NCI-H1694 (cell line): ENCODE results near the gene MBLAC1.
"Not testable (repeated sequence)": the region's sequence is repeated elsewhere in the genome, so short reads cannot be mapped to it uniquely, and the experiment has no call there.

Source experiments
- DNase-seq: peaks from one replicate; lab custom pipeline; 2025; lab: John Stamatoyannopoulos, UW

The MBLAC1 gene

DNA sequence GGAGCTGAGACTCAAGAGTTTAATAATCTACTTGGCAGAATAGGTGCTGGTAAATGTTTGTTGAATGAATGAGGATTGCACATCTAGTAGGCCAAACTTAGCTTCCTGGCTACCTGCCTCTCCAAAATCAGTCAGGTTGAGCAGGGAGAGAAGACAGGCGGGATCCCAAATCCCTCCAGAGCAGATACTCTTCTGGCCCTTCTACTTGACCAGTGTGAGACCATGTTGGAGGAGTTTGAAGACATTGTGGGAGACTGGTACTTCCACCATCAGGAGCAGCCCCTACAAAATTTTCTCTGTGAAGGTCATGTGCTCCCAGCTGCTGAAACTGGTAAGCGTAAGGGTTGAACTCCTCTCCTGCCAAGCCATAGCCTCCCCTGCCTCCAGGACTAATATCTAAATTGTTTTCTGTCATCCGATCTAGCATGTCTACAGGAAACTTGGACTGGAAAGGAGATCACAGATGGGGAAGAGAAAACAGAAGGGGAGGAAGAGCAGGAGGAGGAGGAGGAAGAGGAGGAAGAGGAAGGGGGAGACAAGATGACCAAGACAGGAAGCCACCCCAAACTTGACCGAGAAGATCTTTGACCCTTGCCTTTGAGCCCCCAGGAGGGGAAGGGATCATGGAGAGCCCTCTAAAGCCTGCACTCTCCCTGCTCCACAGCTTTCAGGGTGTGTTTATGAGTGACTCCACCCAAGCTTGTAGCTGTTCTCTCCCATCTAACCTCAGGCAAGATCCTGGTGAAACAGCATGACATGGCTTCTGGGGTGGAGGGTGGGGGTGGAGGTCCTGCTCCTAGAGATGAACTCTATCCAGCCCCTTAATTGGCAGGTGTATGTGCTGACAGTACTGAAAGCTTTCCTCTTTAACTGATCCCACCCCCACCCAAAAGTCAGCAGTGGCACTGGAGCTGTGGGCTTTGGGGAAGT lies 2.2 kb upstream of the MBLAC1 start:
- DNase-seq = no peak

DNA sequence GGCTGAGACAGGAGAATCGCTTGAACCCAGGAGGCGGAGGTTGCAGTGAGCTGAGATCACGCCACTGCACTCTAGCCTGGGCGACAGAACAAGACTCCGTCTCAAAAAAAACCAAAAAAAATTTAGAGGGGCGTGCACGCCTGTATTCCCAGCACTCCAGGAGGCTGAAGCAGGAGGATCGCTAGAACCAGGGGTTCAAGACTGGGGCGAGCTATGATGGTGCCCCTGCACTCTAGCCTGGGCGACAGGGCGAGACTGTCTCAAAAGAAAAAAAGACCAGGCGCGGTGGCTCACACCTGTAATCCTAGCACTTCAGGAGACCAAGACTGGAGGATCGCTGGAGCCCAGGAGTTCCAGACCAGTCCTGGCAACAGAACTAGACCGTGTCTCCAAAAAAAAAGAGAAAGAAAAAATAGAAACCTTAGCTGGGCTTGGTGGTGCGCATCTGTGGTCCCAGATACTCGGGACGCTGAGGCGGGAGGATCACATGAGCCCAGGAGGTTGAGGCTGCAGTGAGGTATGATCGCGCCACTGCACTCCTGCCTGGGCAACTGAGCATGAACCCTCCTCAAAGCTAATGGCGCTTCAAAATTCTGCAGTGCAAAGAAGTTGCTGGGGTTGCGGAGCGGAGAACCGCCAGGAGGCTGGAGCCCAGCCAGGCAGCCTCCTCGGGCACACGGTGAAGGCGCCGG lies 382 bp upstream of the MBLAC1 start:
- no peak for DNase-seq

DNA sequence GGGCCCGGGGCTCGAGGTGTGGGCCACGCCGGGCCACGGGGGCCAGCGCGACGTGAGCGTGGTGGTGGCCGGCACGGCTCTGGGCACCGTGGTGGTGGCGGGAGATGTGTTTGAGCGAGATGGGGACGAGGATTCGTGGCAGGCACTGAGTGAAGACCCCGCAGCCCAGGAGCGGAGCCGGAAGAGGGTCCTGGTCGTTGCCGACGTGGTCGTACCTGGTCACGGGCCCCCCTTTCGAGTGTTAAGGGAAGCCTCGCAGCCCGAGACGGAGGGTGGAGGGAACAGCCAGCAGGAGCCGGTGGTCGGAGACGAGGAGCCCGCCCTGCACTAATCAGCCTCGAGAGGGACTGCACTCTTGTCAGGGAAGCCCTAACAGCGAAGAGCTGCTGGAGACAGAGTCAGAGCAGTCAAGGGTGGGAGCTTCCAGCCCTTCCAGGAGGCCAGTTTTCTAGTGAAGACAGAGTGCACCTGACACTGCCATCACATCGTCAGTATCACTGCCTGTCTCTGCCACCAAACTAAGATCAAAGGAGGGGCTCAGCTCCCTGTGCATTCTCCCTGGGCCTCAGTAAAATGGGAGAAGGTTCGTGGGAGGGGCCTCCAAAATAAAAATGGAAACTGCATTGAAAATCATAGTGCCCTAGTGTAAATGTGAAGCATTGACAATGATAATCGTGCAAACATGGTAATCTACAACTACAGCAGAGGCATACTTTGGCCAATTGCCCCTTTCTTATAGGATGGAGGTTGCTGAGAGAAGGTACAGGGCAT lies 1.3 kb downstream of the MBLAC1 start:
- no peak for DNase-seq

DNA sequence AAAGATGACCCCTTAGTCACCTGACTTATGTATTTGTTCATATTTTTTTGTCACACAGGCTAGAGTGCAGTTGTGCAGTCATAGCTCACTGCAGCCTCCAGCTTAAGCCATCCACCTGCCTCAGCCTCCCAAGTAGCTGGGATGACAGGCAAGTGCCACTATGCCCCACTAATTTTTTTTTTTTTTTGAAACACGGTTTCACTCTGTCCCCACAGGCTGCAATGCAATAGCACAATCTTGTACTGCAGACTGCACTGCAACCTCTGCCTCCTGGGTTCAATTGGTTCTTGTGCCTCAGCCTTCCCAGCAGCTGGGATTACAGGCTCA lies 1.8 kb downstream of the MBLAC1 start:
- no peak for DNase-seq

DNA sequence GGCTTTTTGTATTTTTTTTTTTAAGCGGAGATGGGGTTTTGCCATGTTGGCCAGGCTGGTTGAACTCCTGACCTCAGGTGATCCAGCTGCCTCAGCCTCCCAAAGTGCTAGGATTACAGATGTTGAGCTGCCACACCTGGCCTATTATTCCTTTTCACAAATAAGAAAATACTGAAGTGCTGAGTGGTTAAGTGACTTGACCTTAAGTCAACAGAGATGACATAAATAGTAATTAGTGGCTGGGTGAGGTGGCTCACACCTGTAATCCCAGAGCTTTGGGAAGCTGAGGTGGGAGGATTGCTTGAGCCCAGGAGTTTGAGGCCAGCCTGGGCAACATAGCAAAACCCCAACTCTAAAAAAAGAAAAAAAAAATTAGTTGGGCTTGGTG lies 3.4 kb downstream of the MBLAC1 start:
- not testable (repeated sequence) for DNase-seq

DNA sequence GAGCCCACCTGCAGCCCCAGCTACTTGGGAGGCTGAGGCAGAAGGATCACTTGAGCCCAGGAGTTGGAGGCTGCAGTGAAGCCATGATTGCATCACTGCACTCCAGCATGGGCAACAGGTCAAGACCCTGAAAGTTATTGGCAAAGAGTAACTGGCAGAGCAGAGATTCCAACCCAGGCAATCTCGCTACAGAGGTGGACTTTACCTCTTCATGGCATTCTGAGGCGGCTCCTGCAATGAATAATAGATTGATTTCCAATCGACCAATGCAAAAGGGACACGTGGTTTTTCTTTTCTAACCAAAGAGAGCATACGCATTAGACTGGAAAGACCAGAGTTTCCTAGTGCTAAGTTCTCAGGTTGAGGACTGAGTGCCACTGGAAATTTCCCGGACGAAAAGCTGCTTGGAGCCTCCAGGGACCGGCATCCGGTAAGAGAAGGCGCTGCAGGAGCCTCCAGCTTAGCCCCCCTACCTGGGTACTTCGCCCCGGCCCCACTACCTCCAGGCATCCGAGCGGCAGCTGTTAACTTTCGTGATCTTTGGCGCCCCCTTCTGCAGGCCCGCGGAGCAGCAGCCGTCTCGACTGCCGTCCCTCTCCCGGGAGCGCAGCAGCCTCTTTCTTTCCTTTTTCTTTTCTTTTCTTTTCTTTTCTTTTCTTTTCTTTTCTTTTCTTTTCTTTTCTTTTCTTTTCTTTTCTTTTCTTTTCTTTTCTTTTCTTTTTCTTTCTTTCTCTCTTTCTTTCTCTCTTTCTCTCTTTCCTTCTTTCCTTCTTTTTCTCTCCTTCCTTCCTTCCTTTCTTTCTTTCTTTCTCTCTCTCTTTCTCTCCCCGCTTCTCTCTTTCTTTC lies 4.1 kb downstream of the MBLAC1 start:
- peak; percentile 69 for DNase-seq

DNA sequence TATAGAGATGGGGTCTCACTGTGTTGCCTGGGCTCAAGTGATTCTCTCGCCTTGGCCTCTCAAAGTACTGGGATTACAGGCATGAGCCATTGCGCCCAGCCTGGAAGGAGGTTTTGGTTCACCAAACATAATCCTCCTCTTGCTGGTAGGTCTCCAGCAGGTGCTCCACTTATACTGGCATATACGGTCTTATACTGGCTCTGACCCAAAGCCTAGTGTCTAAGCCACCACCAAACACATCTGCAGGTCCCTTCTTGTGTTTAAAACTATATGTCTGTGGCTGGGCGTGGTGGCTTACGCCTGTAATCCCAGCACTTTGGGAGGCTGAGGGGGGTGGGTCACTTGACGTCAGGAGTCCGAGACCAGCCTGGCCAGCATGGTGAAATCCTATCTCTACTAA lies 5.4 kb downstream of the MBLAC1 start:
- no peak for DNase-seq

DNA sequence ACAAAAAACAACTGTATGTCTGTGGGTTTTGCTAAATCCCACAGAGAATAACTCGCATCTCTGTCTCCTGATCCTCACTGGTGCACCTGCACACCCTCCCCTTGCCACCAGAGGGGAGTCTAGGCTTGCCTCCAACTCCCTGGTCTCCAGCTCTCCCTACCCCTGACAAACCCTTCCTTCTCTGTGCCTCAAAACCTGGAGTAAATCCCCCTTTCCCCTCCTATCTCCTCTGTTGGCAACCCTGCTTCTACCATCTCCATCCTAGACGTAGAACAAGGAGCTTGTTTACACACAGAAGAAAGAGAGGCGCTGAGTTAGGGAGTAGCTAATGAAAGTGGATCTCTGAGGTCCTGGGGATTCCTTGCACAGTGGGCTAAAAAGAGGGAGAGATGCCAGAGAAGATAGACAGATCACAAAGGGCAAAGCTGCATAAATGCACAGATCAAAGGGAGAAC lies 6.0 kb downstream of the MBLAC1 start:
- DNase-seq = peak; percentile 71

DNA sequence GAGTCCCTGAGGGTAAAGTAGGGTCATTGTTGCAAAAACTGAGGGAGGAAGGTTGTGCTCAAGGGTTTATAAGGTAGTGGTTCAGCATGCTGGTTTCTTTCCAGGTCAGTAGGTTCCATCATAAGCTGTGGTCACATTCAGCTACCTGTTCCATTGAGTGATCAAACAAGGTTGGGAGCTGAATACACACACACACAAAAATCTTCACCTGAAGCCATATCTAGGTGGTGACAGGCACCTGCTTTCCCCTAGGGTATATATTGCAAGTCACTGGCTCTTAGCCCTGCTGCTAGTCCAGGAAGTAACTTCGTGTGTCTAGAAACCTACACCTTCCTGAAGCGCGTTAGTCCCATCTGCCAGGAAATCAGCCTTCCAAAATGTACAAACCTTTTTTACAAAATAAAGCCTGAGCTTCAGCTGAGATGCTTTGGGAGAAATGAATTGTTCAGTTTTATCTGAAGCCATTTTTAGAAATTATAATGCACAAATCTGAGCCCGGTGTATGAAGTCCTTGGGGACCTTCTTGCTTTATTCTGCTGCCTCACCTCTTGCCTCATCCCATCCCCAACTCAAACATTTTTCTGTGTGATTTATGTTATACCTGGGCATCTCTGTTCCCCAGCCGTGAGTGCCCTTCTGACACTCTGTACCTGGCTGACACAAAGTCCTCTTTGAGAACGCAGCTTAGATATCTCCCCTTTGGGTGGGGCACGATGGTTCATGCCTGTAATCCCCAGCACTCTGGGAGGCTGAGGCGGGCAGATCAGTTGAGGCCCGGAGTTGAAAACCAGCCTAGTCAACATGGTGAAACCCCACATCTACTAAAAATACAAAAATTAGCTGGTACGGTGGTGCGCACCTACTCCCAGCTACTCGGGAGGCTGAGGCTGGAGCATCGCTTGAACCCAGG lies 11.3 kb downstream of the MBLAC1 start:
- no peak for DNase-seq

DNA sequence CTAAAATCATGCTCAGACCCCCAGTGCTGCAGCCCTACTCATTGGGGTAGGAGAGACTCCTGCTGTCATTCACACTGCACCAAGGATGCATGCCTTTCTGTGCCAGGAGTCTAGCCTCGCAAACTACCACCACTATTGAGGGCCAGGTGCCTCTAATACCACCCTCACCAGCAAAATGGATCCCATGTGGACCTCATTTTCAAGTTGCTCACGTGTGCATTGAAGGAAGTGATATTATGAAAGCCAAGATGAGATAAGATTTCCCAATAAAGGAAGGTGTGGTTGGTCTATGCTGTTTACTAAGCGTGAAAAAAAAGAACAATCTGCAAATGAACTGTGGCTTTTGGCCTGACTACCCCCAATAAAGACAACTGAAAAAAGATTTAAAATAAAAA lies 14.8 kb downstream of the MBLAC1 start:
- DNase-seq = no peak

DNA sequence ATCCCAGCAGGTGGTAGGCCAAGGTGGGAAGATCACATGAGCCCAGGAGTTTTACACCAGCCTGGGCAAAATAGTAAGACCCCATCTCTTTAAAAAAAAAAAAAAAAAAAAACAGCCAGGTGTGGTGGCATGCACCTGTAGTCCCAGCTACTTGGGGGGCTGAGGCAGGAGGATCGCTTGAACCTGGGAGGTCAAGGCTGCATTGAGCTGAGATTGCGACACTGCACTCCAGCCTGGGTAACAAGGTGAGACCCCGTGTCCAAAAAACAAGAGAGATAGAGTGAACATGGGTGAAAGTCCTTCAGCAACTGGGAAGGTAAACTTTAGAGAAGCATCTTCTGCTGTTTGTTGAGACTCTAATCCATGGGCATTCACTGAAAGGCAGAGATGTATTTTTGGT lies 15.7 kb downstream of the MBLAC1 start:
- DNase-seq = no peak

DNA sequence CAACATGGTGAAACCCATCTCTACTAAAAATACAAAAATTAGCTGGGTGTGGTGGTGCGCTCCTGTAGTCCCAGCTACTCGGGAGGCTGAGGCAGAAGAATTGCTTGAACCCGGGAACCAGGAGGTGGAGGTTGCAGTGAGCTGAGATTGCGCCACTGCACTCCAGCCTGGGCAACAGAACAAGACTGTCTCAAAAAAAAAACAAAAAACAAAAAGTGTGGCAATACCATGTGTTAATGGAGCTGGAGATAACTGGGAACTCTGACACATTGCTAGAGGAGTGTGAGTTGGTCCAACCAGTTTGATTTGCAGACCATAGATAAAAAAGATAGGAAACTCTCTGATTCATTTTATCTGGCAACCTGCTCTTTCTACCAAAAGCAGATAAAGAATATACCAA lies 19.6 kb downstream of the MBLAC1 start:
- not testable (repeated sequence) for DNase-seq

DNA sequence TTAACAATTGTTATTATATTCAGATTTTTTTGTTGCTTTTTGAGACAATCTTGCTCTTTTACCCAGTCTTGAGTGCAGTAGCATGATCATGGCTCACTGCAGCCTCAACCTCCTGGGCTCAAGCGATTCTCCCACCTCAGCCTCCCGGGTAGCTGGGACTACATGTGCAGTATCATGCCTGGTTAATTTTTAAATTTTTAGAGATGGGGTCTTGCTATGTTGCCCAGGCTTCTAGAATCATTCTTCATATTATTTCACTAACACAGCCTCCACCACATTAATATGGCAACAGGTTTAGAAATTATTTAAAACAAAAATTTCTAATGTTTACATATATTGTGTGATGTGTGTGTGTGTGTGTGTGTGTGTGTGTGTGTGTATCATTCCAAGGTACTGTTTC lies 20.5 kb downstream of the MBLAC1 start:
- no peak for DNase-seq

DNA sequence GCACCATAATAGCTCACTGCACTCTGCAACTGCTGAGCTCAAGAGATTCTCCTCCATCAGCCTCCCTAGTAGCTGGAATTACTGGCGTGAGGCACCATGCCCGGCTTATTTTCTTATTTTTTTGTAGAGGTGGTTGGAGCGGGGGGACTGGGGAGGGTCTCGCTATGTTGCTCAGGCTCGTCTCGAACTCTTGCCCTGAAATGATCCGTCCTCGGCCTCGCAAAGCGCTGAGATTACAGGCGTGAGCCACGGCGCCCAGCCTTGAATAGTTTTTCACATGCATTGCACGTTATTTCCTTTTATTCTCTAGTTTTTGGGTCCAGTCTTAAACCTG lies 21.4 kb downstream of the MBLAC1 start:
- no peak for DNase-seq

DNA sequence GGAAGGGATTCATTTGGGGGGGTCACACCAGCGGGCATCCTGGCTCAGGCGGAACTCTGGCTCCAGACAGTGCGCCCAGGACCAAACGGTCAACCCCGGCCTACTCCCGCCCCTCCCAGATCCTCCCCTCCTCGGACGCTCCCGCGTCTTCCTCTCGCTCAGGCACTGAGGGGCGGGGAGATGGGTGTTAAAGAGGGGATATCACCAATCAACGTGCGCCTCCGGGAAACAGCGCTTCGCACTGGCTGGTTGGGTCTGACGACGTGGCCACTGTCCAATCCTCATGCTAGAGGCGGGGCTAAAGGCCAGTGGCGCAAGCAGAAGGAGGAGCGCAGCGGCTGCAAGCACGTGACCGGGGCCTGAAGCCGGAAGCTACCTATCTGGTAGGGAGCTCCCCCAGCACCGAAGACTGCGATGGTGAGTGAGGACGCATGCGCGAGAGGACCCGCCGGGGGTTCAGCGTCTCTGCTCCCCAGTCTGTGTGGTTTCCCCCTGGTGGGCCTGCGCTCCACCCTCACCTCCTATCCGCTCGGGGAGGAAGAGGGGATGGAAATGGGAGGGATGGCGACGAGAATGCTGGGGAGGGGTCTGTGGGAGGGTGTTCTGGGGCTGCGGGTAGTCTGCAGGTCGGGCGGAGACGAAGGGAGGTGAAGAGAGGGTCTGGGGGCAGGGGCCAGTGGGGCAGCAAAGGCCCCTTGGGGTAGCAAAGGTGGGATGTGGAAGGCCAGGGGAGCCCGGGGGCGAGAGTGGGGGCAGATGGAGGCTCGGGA lies 22.0 kb downstream of the MBLAC1 start, which contains the start of gene LAMTOR4:
Gene LAMTOR4, plus strand, starts transcription at position 360 of the 770 bp plus-strand sequence. Its CDS starts 55 bp downstream, at position 415.
- peak; percentile 99 for DNase-seq

DNA sequence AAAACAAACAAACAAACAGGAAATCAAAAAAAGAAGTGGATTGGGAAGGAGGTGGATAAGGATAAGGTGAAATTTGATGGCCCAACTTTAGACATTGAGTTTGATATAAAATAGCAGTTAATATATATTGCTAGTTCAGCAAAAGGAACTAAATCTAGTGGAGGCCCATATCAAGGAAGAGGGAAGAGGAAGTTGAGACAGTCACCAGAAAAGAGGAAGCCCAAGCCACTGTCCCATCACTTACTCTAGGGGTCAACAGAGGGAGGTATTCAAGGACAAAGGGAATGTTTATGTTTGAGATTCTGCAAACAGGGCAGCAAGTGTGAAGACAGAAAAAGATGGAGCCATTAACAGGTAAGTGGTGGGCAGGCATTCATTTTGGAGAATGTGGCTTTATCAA lies 25.6 kb downstream of the MBLAC1 start:
- no peak for DNase-seq

DNA sequence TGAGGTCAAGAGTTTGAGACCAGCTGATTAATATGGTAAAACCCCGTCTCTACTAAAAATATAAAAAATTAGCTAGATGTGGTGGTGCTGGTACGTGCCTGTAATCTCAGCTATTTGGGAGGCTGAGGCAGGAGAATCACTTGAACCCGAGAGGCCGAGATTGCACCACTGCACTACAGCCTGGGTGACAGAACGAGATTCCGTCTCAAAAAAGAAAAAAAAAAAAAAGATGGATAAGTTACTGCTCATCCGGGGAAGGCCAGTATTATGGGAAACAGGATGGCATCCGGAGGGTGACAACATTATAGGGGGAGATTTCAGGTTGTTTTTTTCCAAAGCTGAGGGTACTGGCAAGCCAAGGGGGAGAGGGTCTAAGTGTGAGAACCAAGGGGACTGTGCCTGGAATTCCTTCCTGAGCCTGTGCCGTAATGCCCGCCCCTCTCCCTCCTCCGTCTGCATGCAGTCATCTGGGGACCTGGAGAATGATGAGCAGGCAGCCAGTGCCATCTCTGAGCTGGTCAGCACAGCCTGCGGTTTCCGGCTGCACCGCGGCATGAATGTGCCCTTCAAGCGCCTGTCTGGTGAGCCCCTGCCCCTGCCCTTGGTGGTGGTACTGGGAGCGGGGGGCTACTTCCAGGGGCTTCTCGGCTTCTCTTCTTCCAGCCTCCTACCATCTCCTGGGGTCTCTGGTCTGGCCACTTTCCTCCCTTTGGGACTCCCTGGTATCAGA lies 26.3 kb downstream of the MBLAC1 start:
- no peak for DNase-seq

DNA sequence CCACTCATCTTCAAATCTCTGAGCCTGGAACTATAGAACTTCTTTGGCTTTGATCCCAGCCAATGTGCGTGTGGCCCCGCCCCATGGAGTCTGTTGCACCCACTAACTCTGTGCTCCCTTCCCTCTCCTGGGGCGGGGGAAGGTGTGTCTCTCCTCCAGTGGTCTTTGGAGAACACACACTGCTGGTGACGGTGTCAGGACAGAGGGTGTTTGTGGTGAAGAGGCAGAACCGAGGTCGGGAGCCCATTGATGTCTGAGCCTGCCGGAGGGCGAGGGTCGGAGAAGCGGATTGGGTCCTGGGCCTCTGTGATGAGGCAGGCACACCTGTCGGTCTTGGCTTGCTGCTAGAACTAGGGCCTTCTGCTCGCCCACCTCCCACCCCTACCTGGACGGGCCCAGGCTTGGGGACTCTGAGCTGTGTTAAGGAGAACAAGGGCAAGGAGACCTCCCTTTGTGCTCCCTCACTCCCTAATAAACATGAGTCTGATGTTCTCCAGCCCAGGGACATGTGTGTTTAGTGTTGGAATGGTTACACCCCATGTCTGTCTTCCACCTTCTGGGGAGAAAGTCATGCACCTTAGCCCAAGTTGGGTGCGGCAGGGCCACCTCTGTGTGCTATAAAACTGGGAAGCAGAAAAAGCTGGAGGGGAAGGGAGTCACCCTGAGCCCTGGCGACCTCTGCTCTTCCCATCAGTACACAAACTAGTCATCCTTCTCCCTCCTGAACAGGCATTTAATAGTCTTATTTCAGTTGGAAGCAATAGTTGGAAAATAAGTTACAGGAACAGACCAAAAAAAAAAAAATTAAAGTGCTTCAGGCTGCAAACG lies 27.2 kb downstream of the MBLAC1 start:
- DNase-seq = no peak
